ENCODE data around the gene SLC40A1. TPM values are rescaled to one million over a fixed set of nuclear protein-coding genes. Genes with fewer than 3 reads are reported as not detected.

Gene SLC40A1
- total and polyA plus RNA-seq, 4 donors, result 48.8 to 170 (median 103) TPM

DNA sequence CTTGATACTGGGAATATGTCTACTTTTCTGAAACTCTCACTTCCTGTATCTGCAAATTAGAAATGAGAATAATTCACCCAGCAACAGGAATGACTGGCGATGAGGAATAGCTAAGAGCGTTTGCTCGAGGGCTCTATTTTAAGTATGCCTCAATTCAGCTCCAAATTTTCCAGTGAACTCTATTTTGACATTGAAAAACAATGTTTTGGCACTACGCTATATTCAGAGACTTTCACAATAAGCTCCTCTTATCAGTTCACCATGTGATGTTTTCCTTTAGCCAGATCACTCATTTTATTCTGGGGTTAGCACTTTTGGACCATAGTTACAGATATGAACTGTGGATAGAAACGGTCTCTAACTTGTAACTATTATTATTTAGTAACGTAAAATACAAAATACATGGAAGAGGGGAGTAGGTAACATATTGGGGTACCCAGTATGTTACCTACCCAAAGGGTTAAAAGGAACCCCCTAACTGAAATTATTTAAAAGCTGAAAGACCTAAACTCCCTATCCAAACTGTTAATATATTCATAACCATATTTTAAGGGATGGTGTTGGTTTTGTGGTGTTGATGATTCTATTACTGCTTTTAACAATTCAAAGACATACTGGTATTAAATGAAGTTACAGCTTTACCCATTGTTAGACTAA, 28.1 kb downstream of the SLC40A1 start:
- no peaks in the 10 kb centered on the region for H3K36me3 ChIP-seq (ENCODE audit: control insufficient read depth in 1 of 2, insufficient read depth in 2 of 2, low read length in 1 of 2)
- no peaks in the 10 kb centered on the region for H3K27me3 ChIP-seq (ENCODE audit: control insufficient read depth in 1 of 2, insufficient read depth in 2 of 2, low read length in 1 of 2)
- peaks cover 3 to 4% of the 10 kb centered on the region in 2 donors for H3K4me1 ChIP-seq (ENCODE audit: control insufficient read depth in 1 of 2, insufficient read depth in 2 of 2, low read length in 2 of 2)
- peak overlapping the region in 1 of 2 donors; percentile 90 for H3K27ac ChIP-seq (ENCODE audit: low read depth in 1 of 2, low read length in 2 of 2)
- H3K9me3 ChIP-seq (ENCODE audit: control insufficient read depth, low read length), result no peaks in the 10 kb centered on the region
- ATAC-seq (ENCODE audit: low FRiP score), result peak; percentile 84
- no peak for DNase-seq
- intact Hi-C loops (cut with DNase I), result no loop called here
- H3K4me3 ChIP-seq (ENCODE audit: low read length in 2 of 2), result no peak overlapping the region
- 2% methylated on average over 6 of the region's 6 CpGs for WGBS, 2 donors

DNA sequence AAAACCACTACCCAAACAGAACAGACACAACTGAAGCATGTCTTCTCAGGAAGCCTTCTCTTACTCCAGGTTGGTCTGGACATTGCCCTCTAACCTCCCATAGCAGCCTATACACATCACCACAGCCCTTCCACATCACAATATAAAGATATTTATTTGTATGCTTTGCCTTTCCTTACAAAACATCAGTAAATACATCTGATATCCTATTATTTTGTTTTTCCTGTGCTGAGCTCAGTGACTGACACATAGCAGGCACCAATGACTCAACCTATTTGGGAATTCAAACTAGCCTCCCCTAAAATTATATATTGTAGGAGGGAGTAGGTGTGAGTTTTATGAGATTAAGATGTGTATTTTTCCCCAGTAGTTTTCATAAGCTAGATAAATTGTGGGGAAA, 28.8 kb downstream of the SLC40A1 start:
- ATAC-seq (ENCODE audit: low FRiP score), result no peak
- no peak for DNase-seq
- H3K4me3 ChIP-seq (ENCODE audit: low read length in 2 of 2), result no peak overlapping the region

GRCh38 chr2:189549449-189549832, 31.1 kb downstream of the SLC40A1 start:
- ATAC-seq (ENCODE audit: low FRiP score), result peak; percentile 57
- H3K27me3 ChIP-seq (ENCODE audit: control insufficient read depth in 1 of 2, insufficient read depth in 2 of 2, low read length in 1 of 2), result no peaks in the 10 kb centered on the region
- DNase-seq, result peak in 1 of 2 donors; percentile 73
- no peaks in the 10 kb centered on the region for H3K36me3 ChIP-seq (ENCODE audit: control insufficient read depth in 1 of 2, insufficient read depth in 2 of 2, low read length in 1 of 2)
- H3K27ac ChIP-seq (ENCODE audit: low read depth in 1 of 2, low read length in 2 of 2), result peak overlapping the region in 1 of 2 donors; percentile 68
- intact Hi-C loops (cut with DNase I), result no loop called here
- no peaks in the 10 kb centered on the region for H3K9me3 ChIP-seq (ENCODE audit: control insufficient read depth, low read length)
- no peak overlapping the region for H3K4me3 ChIP-seq (ENCODE audit: low read length in 2 of 2)
- H3K4me1 ChIP-seq (ENCODE audit: control insufficient read depth in 1 of 2, insufficient read depth in 2 of 2, low read length in 2 of 2), result peaks cover 1 to 7% of the 10 kb centered on the region in 2 donors
- 4 to 6% methylated on average over 2 of the region's 2 CpGs for WGBS, 2 donors

More for the DNA sequence above, 28.8 kb downstream of the SLC40A1 start:
- H3K9me3 ChIP-seq (ENCODE audit: control insufficient read depth, low read length), result no peaks in the 10 kb centered on the region
- no peaks in the 10 kb centered on the region for H3K27me3 ChIP-seq (ENCODE audit: control insufficient read depth in 1 of 2, insufficient read depth in 2 of 2, low read length in 1 of 2)
- no peaks in the 10 kb centered on the region for H3K36me3 ChIP-seq (ENCODE audit: control insufficient read depth in 1 of 2, insufficient read depth in 2 of 2, low read length in 1 of 2)
- H3K4me1 ChIP-seq (ENCODE audit: control insufficient read depth in 1 of 2, insufficient read depth in 2 of 2, low read length in 2 of 2), result peaks cover 3 to 4% of the 10 kb centered on the region in 2 donors
- intact Hi-C loops (cut with DNase I), result no loop called here
- H3K27ac ChIP-seq (ENCODE audit: low read depth in 1 of 2, low read length in 2 of 2), result peak overlapping the region; percentile 90 to 96

- ATAC-seq (ENCODE audit: low FRiP score), result no peak
- no peaks in the 10 kb centered on the region for H3K27me3 ChIP-seq (ENCODE audit: control insufficient read depth in 1 of 2, insufficient read depth in 2 of 2, low read length in 1 of 2)
- H3K4me1 ChIP-seq (ENCODE audit: control insufficient read depth in 1 of 2, insufficient read depth in 2 of 2, low read length in 2 of 2), result peaks cover 1 to 7% of the 10 kb centered on the region in 2 donors
- no peaks in the 10 kb centered on the region for H3K9me3 ChIP-seq (ENCODE audit: control insufficient read depth, low read length)
- no peak overlapping the region for H3K4me3 ChIP-seq (ENCODE audit: low read length in 2 of 2)
- intact Hi-C loops (cut with DNase I), result no loop called here
- peak overlapping the region; percentile 67 to 68 for H3K27ac ChIP-seq (ENCODE audit: low read depth in 1 of 2, low read length in 2 of 2)
- no peaks in the 10 kb centered on the region for H3K36me3 ChIP-seq (ENCODE audit: control insufficient read depth in 1 of 2, insufficient read depth in 2 of 2, low read length in 1 of 2)
- 7 to 17% methylated on average over 2 of the region's 2 CpGs for WGBS, 2 donors
- no peak for DNase-seq
Observed at GRCh38 chr2:189548666-189549448, 31.7 kb downstream of the SLC40A1 start.

GRCh38 chr2:189545418-189545817, 35.2 kb downstream of the SLC40A1 start:
- H3K27ac ChIP-seq (ENCODE audit: low read depth in 1 of 2, low read length in 2 of 2), result peak overlapping the region; percentile 82 to 88
- 7 to 11% methylated on average over 1 of the region's 1 CpG for WGBS, 2 donors

GRCh38 chr2:189544318-189545042, 36.1 kb downstream of the SLC40A1 start:
- Histone ChIP-seq H3K27ac (ENCODE audit: low read depth in 1 of 2, low read length in 2 of 2) (peak overlapping the region; percentile 88), H3K4me1 (ENCODE audit: control insufficient read depth in 1 of 2, insufficient read depth in 2 of 2, low read length in 2 of 2) (peaks cover 7 to 14% of the 10 kb centered on the region in 2 donors), H3K36me3 (ENCODE audit: control insufficient read depth in 1 of 2, insufficient read depth in 2 of 2, low read length in 1 of 2) (no peaks in the 10 kb centered on the region), H3K9me3 (ENCODE audit: control insufficient read depth, low read length) (no peaks in the 10 kb centered on the region), H3K27me3 (ENCODE audit: control insufficient read depth in 1 of 2, insufficient read depth in 2 of 2, low read length in 1 of 2) (no peaks in the 10 kb centered on the region), H3K4me3 (ENCODE audit: low read length in 2 of 2) (no peak overlapping the region)
- ATAC-seq (ENCODE audit: low FRiP score), result peak; percentile 78
- intact Hi-C loops (cut with DNase I), result no loop called here
- DNase-seq, result no peak
- 14 to 28% methylated on average over 5 of the region's 5 CpGs for whole genome bisulfite sequencing, 2 donors

More at GRCh38 chr2:189545418-189545817, 35.2 kb downstream of the SLC40A1 start:
- Histone ChIP-seq H3K27me3 (ENCODE audit: control insufficient read depth in 1 of 2, insufficient read depth in 2 of 2, low read length in 1 of 2) (no peaks in the 10 kb centered on the region), H3K4me1 (ENCODE audit: control insufficient read depth in 1 of 2, insufficient read depth in 2 of 2, low read length in 2 of 2) (peaks cover 7 to 14% of the 10 kb centered on the region in 2 donors), H3K4me3 (ENCODE audit: low read length in 2 of 2) (no peak overlapping the region), H3K36me3 (ENCODE audit: control insufficient read depth in 1 of 2, insufficient read depth in 2 of 2, low read length in 1 of 2) (no peaks in the 10 kb centered on the region), H3K9me3 (ENCODE audit: control insufficient read depth, low read length) (no peaks in the 10 kb centered on the region)
- DNase-seq (no peak), ATAC-seq (ENCODE audit: low FRiP score) (peak; percentile 52)
- intact Hi-C loops (cut with DNase I), result no loop called here

DNA sequence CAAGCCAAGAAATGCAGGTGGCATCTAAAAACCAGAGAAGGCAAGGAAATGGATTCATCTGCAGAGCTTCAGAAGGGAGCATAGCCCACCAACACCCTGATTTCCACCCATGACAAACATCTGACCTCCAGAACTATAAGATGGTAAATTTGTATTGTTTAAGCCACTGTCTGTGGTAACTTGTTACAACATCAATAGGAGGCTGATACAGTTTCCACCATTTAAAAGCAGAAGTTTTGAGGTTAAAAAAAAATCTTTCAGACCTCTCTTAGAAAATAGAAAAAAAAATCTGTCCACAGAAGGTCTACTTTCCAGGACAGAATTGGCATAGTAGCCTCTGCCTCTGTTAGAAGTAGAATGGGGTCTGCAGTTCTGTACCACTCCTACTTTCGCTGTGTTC, 37.2 kb downstream of the SLC40A1 start:
- WGBS, 2 donors, result 96 to 99% methylated on average over 1 of the region's 1 CpG
- no peak for ATAC-seq (ENCODE audit: low FRiP score)
- Histone ChIP-seq H3K4me1 (ENCODE audit: control insufficient read depth in 1 of 2, insufficient read depth in 2 of 2, low read length in 2 of 2) (peaks cover 7 to 11% of the 10 kb centered on the region in 2 donors), H3K4me3 (ENCODE audit: low read length in 2 of 2) (no peak overlapping the region), H3K36me3 (ENCODE audit: control insufficient read depth in 1 of 2, insufficient read depth in 2 of 2, low read length in 1 of 2) (no peaks in the 10 kb centered on the region), H3K27me3 (ENCODE audit: control insufficient read depth in 1 of 2, insufficient read depth in 2 of 2, low read length in 1 of 2) (no peaks in the 10 kb centered on the region), H3K9me3 (ENCODE audit: control insufficient read depth, low read length) (no peaks in the 10 kb centered on the region), H3K27ac (ENCODE audit: low read depth in 1 of 2, low read length in 2 of 2) (peak overlapping the region; percentile 32 to 57)
- intact Hi-C loops (cut with DNase I), result no loop called here
- DNase-seq, result no peak

DNA sequence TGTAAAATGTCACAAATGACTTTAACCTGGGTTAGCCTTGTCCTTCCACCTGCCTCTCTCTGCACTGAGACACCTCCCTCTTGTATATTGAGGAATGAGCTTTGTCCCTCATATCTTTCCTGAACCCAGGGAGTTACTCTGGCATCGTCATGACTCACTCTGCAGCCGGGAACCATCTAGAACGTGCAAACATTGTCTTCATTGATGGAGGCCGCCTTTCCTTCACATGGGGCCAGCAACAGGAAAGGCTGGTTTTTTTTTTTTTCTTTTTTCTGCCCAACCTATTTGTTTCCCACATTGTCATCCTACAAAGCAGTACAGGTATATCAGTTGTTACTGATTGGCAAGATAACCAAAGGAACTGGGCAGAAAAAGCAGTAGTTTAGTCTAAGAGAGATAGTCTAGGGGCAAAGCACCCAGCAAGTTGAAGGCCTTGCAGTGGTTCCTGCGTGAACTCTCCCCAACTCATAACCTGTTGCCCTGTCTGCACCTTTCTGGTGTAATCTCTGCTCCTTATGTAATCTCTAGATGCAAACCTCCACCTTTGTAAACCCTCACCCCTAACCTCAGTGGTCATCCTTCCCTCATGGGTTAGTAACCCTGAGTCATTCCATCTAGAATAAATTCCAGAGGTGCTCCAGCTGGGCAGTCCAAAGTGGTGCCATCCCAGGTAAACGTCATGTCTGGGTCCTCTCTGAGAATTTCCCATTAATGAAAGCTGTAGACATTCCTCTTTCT, 38.3 kb downstream of the SLC40A1 start:
- H3K9me3 ChIP-seq (ENCODE audit: control insufficient read depth, low read length), result no peaks in the 10 kb centered on the region
- no peaks in the 10 kb centered on the region for H3K36me3 ChIP-seq (ENCODE audit: control insufficient read depth in 1 of 2, insufficient read depth in 2 of 2, low read length in 1 of 2)
- peaks cover 7 to 11% of the 10 kb centered on the region in 2 donors for H3K4me1 ChIP-seq (ENCODE audit: control insufficient read depth in 1 of 2, insufficient read depth in 2 of 2, low read length in 2 of 2)
- no peak overlapping the region for H3K27ac ChIP-seq (ENCODE audit: low read depth in 1 of 2, low read length in 2 of 2)
- WGBS, 2 donors, result 63 to 66% methylated on average over 6 of the region's 6 CpGs
- H3K4me3 ChIP-seq (ENCODE audit: low read length in 2 of 2), result no peak overlapping the region
- no peak for DNase-seq
- intact Hi-C loops (cut with DNase I), result no loop called here
- H3K27me3 ChIP-seq (ENCODE audit: control insufficient read depth in 1 of 2, insufficient read depth in 2 of 2, low read length in 1 of 2), result no peaks in the 10 kb centered on the region
- ATAC-seq (ENCODE audit: low FRiP score), result no peak
